NK-92 (cell line): ENCODE measurements around the gene TRIM49D1.
"Not testable (repeated sequence)": the region's sequence is repeated elsewhere in the genome, so short reads cannot be mapped to it uniquely, and the experiment has no call there.

Experiments used
- DNase-seq: peaks from one replicate; lab custom pipeline; 2025; ENCODE audit not compliant: unreplicated experiment; lab: John Stamatoyannopoulos, UW

Gene TRIM49D1

GRCh38 chr11:89922195-89922660 lies at the start of gene TRIM49D1:
TRIM49D1 (minus strand) TSS chr11:89922245; CDS start chr11:89917710, 4,535 bp downstream.
- no peak for DNase-seq

GRCh38 chr11:89965737-89966136 lies 43.7 kb upstream of the TRIM49D1 start, which contains the start of gene TRIM64:
TRIM64 (plus strand) TSS chr11:89966037; CDS start chr11:89968504, 2,467 bp downstream.
- DNase-seq: not testable (repeated sequence)

- not testable (repeated sequence) for DNase-seq
Observed at GRCh38 chr11:89960833-89961232, 38.8 kb upstream of the TRIM49D1 start.

- not testable (repeated sequence) for DNase-seq
Observed at GRCh38 chr11:89923764-89924163, 1.7 kb upstream of the TRIM49D1 start, which contains the start of gene TRIM49D2. TRIM49D2 (plus strand) TSS chr11:89924064; CDS start chr11:89926762, 2,698 bp downstream.

GRCh38 chr11:89900809-89901208 lies 21.2 kb downstream of the TRIM49D1 start:
- not testable (repeated sequence) for DNase-seq

- not testable (repeated sequence) for DNase-seq
Observed at GRCh38 chr11:89893245-89893644, 28.8 kb downstream of the TRIM49D1 start.

- DNase-seq: not testable (repeated sequence)
Observed at GRCh38 chr11:89877511-89877910, 44.5 kb downstream of the TRIM49D1 start.

GRCh38 chr11:89872588-89872987 lies 49.5 kb downstream of the TRIM49D1 start:
- DNase-seq: not testable (repeated sequence)

- not testable (repeated sequence) for DNase-seq
Observed at GRCh38 chr11:89865223-89865622, 56.8 kb downstream of the TRIM49D1 start.

- DNase-seq: not testable (repeated sequence)
Observed at GRCh38 chr11:89863906-89864704, 57.9 kb downstream of the TRIM49D1 start.
